GM21576 (cell line): Measurements from ENCODE around the gene PRKAR1B.
"Not testable (repeated sequence)": the region's sequence is repeated elsewhere in the genome, so short reads cannot be mapped to it uniquely, and the experiment has no call there.

Source experiments
- ATAC-seq: cut with Tn5 transposase; IDR thresholded peaks from one replicate; pipeline ENCODE4 v1.9.1; 2021; ENCODE audit warnings: mild to moderate bottlenecking, moderate library complexity; ENCODE audit not compliant: unreplicated experiment

PRKAR1B gene

GRCh38 chr7:628826-629225, 98.3 kb downstream of the PRKAR1B start:
- no peak for ATAC-seq

DNA sequence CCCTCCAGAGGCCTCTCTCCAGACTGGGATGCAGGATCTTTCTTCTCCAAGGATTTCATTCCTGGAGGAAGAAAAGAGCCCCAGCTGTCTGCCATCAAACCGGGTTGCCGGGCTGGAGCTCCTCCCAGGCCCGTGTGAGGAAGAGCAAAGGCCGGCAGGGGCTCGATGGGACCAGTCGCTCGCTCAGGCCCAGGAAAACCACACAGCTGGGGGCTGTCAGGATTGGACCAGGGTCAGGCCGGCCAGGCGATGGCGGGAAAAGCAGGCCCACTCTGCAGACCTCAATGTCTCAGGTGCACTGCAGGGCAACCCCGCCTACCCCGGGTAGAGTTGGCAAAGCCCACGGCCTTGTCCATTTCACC, 98.7 kb downstream of the PRKAR1B start:
- ATAC-seq: no peak

GRCh38 chr7:627661-628401, 99.2 kb downstream of the PRKAR1B start:
- ATAC-seq: no peak

- no peak for ATAC-seq
These were observed 101.6 kb downstream of the PRKAR1B start for GRCh38 chr7:625376-625971.

DNA sequence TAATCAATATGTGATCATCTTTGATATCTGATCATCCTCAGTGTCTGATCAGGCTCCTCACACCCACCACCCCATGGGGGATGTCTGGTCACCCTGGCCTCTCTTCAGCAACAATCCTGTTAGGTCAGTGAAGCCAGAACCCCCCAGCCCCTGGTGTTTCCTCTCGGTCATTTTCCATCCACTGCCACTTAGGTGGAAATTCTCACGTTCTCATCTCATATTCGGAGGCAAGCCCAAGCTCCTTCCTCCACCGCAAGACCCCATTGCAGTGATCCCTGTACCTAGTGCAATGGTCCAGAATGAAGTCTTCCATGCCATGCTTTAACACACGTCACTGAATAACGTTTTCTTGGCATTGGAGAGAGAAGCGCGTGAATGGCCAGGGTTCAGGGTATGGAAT, 103.6 kb downstream of the PRKAR1B start:
- ATAC-seq: no peak

GRCh38 chr7:621572-622285, 105.4 kb downstream of the PRKAR1B start:
- no peak for ATAC-seq

DNA sequence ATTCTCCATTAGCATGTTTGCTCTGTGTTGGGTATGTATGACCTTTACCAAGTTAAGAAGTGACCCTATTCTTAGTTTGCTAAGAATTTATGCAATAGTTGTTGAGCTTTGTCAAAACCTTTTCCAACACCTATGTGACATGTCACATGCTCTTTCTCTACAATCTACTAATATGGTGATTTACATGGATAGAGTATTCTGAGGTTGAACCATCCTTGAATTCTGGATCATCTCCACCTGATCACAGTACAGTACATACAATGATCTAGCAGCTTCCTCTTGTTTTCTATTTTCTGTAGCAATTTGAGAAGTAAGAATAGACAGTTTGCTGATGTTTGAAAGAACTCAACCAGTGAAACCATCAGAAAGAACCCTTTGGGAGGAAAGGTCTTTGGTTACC, 106.2 kb downstream of the PRKAR1B start:
- ATAC-seq: no peak

DNA sequence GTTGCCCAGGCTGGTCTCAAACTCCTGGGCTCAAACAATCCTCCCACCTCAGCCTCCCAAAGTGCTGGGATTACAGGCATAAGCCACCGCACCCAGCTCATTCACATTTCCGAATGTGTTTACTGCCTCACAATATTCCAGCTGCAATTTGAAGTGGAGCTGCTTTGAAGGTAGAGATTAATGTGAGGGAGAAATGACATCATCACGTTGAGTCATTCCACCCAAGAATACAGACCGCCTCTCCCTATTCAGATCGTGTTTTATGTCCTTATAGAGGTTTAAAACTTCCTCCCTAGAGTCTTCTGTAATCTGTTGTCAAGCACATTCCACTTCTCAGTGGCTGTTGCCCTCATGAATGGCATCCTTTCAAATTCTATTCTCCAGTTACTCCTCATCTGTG, 107.0 kb downstream of the PRKAR1B start:
- ATAC-seq: no peak

DNA sequence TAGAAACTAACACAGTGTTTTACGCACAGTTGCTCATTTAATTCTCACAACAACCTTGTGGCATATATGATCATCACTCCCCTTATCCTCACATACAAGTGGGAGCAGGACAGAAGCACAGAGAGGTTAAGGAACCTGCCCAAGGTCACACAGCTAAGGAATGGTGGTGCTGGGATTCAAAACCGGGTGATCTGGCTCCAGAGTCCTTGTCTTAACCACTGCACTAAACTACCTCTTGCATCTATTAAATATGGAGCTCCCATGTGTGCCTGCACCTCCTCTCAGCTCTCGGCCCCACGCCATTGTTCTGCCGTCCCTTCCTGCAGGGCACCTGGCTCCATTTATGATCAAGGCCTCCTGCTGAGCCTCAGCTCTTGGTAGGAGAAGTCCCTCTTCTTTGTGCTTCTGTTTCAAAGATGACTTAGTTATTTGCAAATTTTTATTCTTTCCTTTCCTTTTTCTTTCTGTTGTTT, 107.7 kb downstream of the PRKAR1B start:
- ATAC-seq: no peak

DNA sequence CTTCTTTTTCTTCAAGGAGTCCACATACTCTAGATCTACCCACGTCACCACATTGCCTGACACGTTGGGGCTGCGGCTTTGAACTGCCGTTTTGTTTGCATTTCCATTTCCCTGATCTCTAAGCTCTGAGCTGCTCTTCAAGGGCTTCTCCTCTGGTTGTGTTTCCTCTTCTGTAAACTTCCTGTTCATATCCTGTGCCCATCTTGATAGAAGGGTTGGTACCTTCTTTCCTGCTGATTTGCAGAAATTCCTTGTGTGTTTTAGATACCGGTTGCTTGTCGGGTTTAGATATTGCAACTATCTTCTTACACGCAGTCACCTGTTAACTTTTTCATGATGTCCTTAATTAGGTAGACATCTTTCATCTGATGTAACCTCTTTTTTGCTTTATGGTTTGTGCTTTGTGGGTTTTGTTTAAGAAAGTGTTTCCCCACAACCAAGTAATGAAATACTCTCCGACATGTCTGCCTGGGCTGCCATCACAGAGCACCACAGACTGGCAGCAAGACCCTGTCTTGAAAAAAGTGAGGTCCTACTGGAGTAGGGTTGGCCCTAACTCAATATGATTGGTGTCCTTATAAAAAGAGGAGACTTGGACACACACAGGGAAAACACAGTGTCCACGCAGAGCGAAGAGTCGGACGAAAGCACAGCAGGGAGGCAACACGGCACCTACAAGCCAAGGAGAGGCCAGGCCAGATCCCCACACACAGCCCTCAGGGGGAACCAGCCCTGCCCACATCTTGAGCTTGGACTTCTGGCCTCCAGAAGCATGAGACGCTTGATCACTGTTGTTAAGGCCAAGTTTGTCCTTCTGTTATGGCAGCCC, 108.3 kb downstream of the PRKAR1B start:
- ATAC-seq: no peak

DNA sequence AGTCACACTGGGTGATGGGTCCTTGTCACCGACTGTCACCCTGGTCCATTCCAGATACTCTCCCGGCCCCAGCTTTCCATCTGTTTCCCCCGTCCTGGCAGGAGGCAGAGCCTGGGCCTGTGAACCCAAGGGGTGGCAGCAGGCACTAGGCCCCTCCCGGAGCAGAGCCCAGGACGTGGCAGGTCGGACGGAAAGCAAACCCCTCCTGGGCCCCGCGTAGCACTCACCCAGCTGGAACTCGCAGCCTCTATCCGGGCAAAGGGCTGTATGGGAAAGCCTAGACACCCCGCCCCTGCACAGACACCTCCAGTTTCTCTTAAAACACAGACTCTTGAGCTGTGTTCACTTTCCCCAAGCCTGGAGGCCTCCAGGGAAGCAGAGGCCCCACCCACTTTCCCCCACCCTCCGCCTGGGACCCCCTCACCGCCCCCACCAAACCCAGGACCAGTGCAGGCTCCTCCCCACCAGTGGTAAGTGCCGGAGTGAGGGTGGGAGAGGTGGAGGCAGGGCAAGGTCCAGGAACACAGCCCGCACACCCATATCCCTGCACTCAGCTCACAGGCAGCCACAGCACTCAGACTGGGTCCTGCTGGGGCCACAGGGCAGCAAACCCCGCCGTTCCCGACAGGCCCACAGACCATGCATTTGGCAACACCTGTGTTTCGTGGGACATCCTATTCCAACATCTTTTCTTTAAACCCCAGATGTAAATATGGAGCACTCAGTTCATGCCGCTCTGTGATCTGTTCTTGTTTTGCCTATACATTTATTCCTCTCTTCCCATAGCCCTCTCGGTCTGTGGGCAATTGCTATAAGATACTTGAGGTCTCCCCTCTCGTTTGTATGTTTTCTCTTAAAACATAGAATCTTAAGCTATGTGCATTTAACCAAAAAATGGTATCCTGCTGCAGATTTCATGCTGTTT, 109.2 kb downstream of the PRKAR1B start:
- ATAC-seq: no peak

DNA sequence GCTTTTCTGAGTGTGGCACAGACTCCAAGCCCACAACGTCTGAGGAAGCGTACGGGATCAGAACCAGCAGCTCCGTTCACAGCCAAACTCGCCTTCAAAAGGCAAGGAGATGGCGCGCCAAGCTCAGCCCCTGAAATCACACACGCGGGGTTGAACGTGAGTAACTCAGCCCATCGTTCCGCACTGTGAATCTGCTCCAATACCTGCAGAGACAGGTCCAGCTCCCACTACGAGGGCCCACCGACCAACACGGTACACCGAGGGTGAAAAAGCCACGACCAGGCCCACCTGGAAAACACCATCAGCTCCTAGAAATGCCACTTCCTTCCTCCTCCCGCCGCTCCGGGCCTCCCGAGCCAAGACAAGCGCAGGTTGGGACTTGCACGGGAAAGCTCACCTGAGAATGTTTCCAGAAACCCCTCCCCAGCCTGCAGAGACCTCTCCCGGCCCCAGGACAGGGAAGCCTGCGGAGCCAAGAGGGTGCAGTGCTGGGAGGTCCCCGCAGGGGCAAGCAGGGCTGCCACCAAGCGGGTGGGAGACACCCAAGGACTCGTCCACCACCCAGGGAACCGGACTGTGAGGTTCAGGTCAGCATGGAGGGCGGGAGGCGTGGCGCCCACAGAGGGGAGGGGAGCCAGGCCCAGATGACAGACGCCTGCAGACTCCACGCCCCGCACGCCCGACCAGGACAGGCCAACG, 113.5 kb downstream of the PRKAR1B start:
- no peak for ATAC-seq

DNA sequence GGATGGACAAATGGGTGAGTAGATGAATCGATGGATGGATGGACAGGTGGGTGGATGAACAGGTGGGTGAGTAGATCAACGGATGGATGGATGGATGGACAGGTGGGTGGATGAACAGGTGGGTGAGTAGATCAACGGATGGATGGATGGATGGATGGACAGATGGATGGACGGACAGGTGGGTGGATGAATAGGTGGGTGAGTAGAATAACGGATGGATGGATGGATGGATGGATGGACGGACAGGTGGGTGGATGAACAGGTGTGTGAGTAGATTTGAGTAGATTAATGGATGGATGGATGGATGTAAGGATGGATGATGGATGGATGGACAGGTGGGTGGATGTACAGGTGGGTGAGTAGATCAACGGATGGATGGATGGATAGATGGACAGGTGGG, 115.2 kb downstream of the PRKAR1B start:
- ATAC-seq: not testable (repeated sequence)

- no peak for ATAC-seq
These were observed 115.7 kb downstream of the PRKAR1B start for GRCh38 chr7:611281-611810.

DNA sequence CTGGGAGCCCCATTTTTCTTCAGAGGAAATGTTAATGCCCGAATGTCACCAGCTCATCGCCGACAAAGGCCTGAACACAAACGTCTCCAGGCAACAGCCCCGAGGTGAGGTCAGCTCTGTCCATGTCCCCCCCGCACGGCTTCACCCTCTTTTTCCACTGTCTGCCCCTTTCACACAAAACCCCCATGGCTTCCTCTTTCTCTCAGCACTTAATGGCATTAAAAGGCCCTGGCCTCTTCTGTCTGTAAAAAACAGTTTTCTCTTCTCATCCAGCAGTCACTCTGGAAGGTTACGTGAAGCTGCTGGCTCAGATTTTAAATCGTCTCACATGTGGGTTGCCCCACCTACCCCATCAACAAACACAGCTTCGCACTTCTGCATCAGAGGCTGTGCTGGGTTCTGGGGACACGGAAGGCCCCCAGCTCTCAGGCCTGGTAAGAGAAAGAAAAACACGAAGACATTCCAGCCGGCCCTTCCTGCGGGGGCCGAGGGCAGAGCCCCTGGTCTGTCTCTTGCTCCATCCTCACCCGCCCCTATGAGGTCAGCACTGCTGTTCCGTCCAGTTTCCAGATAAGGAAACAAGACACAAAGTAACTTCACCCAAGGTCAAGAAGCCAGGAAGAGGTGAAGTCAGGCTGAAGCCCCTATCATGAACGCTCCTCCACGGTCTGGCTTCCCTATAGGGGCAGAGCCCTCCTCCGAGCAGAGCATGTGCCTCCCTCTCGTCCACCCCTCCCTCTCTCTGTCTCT, 116.4 kb downstream of the PRKAR1B start:
- ATAC-seq: no peak

DNA sequence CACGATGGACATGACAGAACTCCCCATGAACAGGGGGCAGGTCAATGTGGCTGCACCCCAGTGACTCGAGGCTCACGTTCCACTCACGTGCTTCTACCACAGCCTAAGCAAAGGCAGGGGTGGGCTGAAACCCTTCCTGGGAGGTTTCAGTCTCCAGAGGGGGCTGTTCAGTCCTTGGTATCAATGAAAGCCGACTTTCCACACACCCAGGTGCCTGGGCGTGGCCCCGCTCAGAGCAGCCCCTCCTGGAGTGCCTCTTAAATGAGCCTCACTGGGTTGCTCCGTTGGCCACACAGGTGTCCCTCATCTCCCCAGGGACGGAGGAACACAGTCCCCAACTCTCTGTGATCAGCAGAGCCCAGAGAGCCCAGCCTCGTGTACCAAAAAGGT, 116.9 kb downstream of the PRKAR1B start:
- no peak for ATAC-seq

GRCh38 chr7:609365-609764, 117.7 kb downstream of the PRKAR1B start:
- no peak for ATAC-seq

DNA sequence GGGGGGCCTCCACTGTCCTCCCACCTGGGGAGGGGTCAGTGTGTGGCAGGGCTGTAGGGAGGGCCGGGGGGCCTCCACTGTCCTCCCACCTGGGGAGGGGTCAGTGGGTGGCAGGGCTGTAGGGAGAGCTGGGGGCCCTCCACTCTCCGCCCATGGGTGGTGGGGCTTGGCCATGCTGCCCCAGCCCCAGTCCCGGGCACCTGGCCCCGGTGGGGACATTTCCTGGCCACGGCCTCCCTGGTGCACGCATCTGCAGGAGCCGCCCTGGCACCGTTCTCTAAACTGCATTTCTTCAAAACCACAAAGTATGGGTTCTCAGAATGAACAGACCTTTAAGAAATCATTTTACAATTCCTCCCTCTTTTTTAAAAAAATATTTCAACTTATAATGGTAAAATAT, 118.1 kb downstream of the PRKAR1B start:
- ATAC-seq: no peak

- ATAC-seq: no peak
These were observed 118.7 kb downstream of the PRKAR1B start for GRCh38 chr7:608361-608760.
